NAMALWA (cell line): ENCODE results near the gene PET117.
"Not testable (repeated sequence)": the region's sequence is repeated elsewhere in the genome, so short reads cannot be mapped to it uniquely, and the experiment has no call there.

Experiments used
- DNase-seq: peaks from one replicate; pipeline ENCODE4 v3.0.0-alpha.2; 2015; ENCODE audit warnings: low spot score

PET117 gene

DNA sequence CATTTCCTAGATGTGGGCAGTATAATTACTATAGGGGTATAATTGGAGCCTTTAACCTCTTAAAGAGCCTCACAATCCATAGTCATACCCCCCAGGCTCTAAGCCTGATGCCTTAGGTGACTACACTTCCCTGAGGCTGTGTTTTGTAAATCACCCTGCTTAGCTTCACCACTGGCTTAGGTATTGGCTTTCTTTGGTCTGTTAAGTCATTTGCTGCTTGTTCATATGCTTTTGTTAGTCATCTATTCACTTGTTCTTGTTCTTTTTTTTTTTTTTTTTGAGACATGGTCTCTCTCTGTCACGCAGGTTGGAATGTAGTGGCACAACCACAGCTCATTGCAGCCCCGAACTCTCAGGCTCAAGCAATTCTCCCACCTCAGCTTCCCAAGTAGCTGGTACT is 26.7 kb downstream of the PET117 start:
- no peak for DNase-seq

DNA sequence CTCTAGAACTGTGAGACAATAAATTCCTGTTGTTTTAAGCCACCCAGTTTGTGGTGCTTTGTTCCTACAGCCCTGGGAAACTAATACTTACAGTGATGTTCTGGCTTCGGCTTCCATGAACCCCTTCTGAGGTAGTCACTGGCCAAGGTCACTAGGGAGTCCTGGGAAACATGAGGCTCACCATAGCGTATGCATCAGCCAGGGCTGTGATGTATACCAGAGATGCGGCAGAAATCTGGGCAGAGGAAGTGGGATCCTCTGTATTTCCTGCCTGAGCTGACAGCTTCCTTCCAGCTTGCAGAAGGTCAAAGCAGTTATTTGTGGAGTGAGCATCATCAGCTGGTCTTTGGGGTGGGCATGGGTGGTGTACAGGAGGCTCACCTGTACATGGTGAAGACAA is 27.9 kb downstream of the PET117 start:
- no peak for DNase-seq

DNA sequence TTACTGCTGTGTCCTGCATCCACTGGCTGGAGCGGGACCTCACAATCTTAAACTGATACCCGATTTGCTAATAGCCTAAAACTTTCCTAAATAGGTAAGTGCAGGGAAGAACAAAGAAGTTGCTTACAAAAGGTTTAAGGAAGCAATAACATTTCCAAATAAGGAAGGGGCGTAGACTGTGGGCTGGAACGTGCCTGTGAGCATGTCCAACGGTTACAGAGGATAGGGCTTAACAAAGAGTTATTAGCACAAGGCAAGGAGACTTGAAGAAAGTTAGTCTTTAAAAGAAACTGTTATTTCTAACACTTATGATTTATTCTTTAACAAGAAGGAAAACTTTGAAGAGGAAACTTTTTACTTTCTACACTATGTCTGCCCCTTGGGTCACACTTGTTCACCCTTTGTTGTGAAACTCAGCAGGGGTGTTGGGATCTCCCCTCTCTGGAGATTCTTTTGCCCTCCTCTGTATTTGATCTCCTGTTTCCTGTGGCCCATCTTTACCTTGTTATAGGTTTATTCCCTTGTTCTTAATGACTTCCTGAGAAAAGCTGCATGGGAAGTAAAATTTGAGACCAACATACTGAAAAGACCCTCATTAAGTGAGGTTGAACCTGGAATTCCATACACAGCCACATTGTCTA is 28.7 kb downstream of the PET117 start:
- no peak for DNase-seq

- DNase-seq = no peak
Measured at GRCh38 chr20:18166950-18167349, 29.3 kb downstream of the PET117 start.

DNA sequence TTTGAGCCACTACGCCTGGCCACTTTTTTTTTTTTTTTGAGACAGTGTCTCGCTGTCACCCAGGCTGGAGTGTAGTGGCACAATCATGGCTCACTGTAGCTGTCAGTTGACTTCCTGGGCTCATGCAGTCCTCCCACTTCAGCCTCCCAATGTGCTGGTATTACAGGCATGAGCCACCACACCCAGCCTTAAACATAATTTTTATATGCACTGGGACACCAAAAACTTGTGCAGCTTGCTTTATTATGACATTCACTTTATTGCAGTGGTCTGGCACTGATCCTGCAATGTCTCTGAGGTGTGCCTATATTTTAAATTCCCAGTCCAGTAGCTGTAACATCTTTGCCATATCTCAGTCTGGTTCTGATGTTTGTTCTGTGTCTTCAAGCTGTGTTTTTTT is 34.7 kb downstream of the PET117 start:
- no peak for DNase-seq

DNA sequence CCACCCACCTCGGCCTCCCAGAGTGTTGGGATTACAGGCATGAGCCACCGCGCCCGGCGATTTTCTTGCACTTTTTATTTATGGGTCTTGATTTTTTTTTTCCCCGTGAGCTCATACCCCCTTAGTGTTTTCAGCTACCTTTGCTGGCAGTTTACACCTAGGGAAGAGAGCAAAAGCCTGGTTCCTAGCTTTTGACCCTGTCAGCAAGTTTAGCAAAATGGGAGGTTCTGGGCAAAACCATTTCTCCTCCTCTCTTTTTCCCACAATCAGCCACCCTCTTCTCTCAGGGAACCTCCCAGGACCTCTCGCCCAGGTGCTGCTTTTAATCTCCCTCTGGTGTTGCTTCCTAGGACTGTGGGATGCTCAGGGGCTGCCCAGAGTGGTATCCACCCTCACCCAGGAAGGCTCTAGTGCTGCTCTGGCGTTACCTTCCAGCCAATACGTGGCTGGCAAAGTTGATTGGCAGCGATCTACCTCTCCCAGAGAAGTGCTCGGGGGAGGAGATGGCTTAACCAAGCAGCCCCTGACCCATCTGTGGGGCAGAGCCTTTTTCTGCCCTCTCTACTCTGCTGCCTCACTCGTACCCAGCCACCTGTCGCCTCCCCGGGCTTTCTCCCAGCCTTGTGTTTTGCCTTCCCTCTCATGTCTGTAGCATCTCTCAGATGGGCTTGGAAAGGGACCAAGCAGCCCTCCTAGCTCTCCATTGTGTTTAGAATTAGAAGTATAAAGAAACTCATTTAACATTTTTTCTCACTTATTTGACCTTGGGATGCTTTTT is 37.4 kb downstream of the PET117 start:
- no peak for DNase-seq

- DNase-seq = no peak
Measured at GRCh38 chr20:18176318-18176785, 38.7 kb downstream of the PET117 start.

- not testable (repeated sequence) for DNase-seq
Measured at GRCh38 chr20:18180366-18180765, 42.7 kb downstream of the PET117 start.

- no peak for DNase-seq
Measured at GRCh38 chr20:18180815-18181214, 43.2 kb downstream of the PET117 start.

DNA sequence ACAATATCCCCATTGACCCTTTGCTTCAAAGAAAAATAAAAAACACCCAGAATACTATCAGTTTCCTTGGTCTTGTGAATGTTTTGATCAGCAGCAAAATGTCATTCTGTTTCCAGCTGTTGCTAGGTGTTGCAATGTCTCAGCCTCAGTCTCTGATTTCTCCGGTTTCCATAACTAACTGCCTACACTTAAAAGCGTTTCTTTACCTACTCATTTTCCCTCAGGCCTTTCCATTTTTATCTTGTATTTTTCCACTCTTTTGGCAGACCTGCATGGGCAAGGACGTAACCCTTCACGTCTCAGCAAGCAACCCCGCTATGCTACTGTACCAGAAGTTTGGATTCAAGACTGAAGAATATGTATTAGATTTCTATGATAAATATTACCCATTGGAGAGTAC is 49.4 kb downstream of the PET117 start:
- no peak for DNase-seq

GRCh38 chr20:18188434-18188833 is 50.8 kb downstream of the PET117 start:
- DNase-seq = no peak

- DNase-seq = no peak
Measured at GRCh38 chr20:18190338-18191233, 52.9 kb downstream of the PET117 start.

DNA sequence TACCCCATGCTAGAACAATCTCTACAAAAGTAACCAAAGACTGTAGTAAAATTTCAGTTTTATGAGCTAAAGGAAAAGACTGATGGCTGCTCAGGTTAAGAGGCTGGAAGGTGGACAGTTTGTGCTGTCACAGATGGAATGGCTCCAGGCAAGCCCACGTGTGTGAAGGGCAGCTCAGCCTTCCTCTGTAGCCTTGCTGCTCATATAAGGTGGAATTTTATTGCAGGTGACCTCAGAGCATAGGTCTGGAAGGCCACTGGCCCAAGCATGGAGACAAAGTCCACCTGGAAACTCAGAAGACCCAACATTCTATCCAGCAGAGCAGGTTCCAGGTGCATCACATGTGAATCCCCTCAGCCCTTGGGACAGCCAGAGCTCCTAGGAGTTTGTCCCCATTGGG is 53.6 kb downstream of the PET117 start:
- DNase-seq = no peak
